Psoas muscle (tissue), 8 donors: ENCODE data around the gene SEPTIN8. TPM values are rescaled to one million over a fixed set of nuclear protein-coding genes. Genes with fewer than 3 reads are reported as not detected.

Source experiments
- ATAC-seq, 4 donors: fragments of 200-7000 bp; cut with Tn5 transposase; one replicate each; pipeline ENCODE4 v1.9.1; 2020; ENCODE audit warnings: moderate library complexity in 3 of 4, mild to moderate bottlenecking in 2 of 4
- DNase-seq, 2 donors: peaks; one replicate each; pipeline ENCODE4 v3.0.0-alpha.2; 2020
- H3K27ac ChIP-seq: fragments of 200-600 bp; one replicate; pipeline ENCODE4 v1.8.0; 2022
- H3K27me3 ChIP-seq, 3 donors: fragments of 200-600 bp in 1 of 3; one replicate each; pipeline versions ENCODE4 v1.6.1 to v1.8.0; 2013 to 2022; ENCODE audit warnings: low read length in 2 of 3, mild to moderate bottlenecking in 2 of 3, moderate library complexity in 1 of 3; ENCODE audit not compliant: insufficient read depth in 3 of 3
- H3K36me3 ChIP-seq, 2 donors: fragments of 200-600 bp in 1 of 2; one replicate each; pipeline versions ENCODE4 v1.6.1 to v1.8.0; 2013 to 2022; ENCODE audit warnings: low read depth in 1 of 2, mild to moderate bottlenecking in 1 of 2, moderate library complexity in 1 of 2; ENCODE audit not compliant: insufficient read depth in 1 of 2
- H3K4me1 ChIP-seq: fragments of 200-600 bp; one replicate; pipeline ENCODE4 v1.8.0; 2022
- H3K4me3 ChIP-seq: fragments of 200-600 bp; one replicate; pipeline ENCODE4 v1.8.0; 2022; ENCODE audit warnings: mild to moderate bottlenecking
- H3K9me3 ChIP-seq: fragments of 200-600 bp; one replicate; pipeline ENCODE4 v1.8.0; 2022
- whole genome bisulfite sequencing, 3 donors: extraction: QIAGEN DNeasy Blood & Tissue Kit; methylation state at CpG; one replicate each; pipeline versions ENCODE4 v1.1.6 to v1.1.7; 2013; 5-methylcytosine and 5-hydroxymethylcytosine counted together
- intact Hi-C, 2 donors: fragments of 100-400 bp; cut with DNase I; formaldehyde crosslinking; loops; one replicate each; pipeline versions ENCODE4 v1.11.0 to v1.14.2; 2022
- polyA plus RNA-seq, 3 donors: library from polyadenylated mRNA; stranded (reverse); fragments of 200-250 nt; gene quantifications; one replicate each; pipeline ENCODE4 v1.2.3, GENCODE V29; 2013
- total RNA-seq, 4 donors: library from RNA; stranded (reverse); fragmentation: NEBNext Ultra II Directional in 2 of 4; extraction: Animal tissue kit (Norgen Biotek cat#: 25700) in 2 of 4; gene quantifications; one replicate each; pipeline versions ENCODE4 v1.2.1 to v1.2.4, GENCODE V29; 2021 to 2023
- TF ChIP-seq, protein P1 (sequence below): fragments of 200-600 bp; IDR thresholded peaks from one replicate; pipeline ENCODE4 v1.8.0; 2022; ENCODE audit warnings: antibody characterized with exemption
- donor health status: healthy with polysubstance abuse.
- donor health status: DM: no; HTN: no; CAD: no; lungs with moderate emphysema.
- donor health status: Bipolar disorder and iron deficiency.
- donor health status: healthy.
- donor health status: DM: yes; HTN: yes; CAD: no.
- donor health status: DM: no; HTN: no; CAD: no.
- donor health status: DM: no; HTN: no; CAD: no.
- donor health status: DM: yes; HTN: yes; CAD: no.

Gene SEPTIN8
- total and polyA plus RNA-seq, 7 donors, result 3.8 to 13.1 (median 9.2) TPM

DNA sequence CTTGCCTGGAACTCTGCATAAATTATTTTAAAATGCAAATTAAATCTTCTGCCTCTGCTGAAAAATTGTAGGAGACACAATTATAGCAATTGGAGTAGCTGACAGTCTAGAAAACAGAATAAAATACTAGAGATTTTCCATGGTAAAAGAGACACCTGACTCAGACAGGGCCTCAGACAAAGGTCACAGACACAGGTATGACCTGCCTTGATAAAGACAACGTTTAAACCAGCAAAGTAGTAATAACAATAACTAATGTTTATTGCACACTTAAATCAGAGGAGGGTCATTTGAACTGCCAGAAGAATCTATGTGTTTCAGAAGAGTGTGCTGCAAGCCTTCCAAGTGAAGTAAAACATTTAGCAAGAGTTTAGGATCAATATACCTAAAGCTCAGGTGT, 40.0 kb upstream of the SEPTIN8 start:
- no peak for ATAC-seq
- Histone ChIP-seq H3K27me3 (peaks cover 0 to 30% (median 13%) of the 10 kb centered on the region in 3 donors), H3K4me3 (no peak overlapping the region), H3K27ac (no peak overlapping the region), H3K9me3 (no peaks in the 10 kb centered on the region), H3K4me1 (peaks cover 2% of the 10 kb centered on the region), H3K36me3 (no peaks in the 10 kb centered on the region)
- TF ChIP-seq, protein P1, sequence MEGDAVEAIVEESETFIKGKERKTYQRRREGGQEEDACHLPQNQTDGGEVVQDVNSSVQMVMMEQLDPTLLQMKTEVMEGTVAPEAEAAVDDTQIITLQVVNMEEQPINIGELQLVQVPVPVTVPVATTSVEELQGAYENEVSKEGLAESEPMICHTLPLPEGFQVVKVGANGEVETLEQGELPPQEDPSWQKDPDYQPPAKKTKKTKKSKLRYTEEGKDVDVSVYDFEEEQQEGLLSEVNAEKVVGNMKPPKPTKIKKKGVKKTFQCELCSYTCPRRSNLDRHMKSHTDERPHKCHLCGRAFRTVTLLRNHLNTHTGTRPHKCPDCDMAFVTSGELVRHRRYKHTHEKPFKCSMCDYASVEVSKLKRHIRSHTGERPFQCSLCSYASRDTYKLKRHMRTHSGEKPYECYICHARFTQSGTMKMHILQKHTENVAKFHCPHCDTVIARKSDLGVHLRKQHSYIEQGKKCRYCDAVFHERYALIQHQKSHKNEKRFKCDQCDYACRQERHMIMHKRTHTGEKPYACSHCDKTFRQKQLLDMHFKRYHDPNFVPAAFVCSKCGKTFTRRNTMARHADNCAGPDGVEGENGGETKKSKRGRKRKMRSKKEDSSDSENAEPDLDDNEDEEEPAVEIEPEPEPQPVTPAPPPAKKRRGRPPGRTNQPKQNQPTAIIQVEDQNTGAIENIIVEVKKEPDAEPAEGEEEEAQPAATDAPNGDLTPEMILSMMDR, result no peak
- 69 to 75% (median 73%) methylated on average over 1 of the region's 1 CpG for WGBS, 3 donors
- intact Hi-C loops, result loop anchor here in 1 of 2 donors (5.0 kb wide), 2 partner anchors 65 to 430 kb away; no protein-coding TSS in a partner anchor
- no peak for DNase-seq

DNA sequence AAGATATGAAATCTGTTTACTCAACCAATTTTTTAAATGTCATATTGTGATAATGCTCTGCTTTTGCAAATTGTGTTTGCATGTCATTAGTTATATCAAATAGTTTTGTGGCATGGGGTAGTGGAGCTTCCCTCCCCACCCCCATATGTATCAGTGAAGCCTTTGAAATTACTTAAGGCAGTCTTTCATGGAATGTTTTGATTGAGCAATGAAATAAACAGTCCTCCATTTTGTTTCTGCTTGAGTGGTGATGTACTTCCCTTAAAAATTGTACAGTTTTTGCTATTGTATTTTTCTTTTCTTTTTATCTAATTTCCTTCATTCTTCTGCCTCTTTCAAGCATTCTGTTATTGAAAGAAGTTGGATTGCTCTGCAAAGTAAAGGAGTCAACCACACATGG, 39.5 kb upstream of the SEPTIN8 start:
- Histone ChIP-seq H3K27me3 (peaks cover 0 to 34% (median 14%) of the 10 kb centered on the region in 3 donors), H3K9me3 (no peaks in the 10 kb centered on the region), H3K4me1 (peaks cover 2% of the 10 kb centered on the region), H3K27ac (no peak overlapping the region), H3K4me3 (no peak overlapping the region), H3K36me3 (no peaks in the 10 kb centered on the region)
- intact Hi-C loops, result loop anchor here in 1 of 2 donors (5.0 kb wide), 2 partner anchors 64 to 429 kb away; no protein-coding TSS in a partner anchor
- no peak for ATAC-seq
- no peak for DNase-seq
- TF ChIP-seq, protein P1, result no peak

DNA sequence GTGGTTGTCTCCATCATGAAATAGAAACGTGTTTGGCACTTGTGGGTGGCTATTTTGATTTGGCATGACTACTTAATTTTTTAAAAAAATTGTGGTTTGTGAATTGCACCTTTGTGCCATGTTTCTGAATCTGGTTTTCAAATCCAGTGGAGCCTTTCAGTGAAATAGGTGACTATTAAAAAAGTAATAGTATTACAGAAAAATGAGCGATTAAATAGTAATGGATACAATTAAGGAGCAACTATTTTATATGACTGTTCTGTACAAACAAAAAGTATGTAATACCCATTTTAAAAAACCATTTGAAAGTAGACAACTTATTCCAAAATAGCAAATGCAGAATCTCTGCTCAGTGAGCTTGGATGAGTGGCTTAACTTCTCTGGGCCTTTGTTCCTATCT, 39.0 kb upstream of the SEPTIN8 start:
- ATAC-seq, result no peak
- no peak overlapping the region for H3K4me3 ChIP-seq
- TF ChIP-seq, protein P1, result no peak
- H3K4me1 ChIP-seq, result peaks cover 2% of the 10 kb centered on the region
- H3K36me3 ChIP-seq, result no peaks in the 10 kb centered on the region
- WGBS, 3 donors, result 78 to 97% (median 88%) methylated on average over 2 of the region's 2 CpGs
- H3K27me3 ChIP-seq, result peaks cover 0 to 39% (median 14%) of the 10 kb centered on the region in 3 donors
- no peak overlapping the region for H3K27ac ChIP-seq
- intact Hi-C loops, result loop anchor here in 1 of 2 donors (5.0 kb wide), 2 partner anchors 64 to 429 kb away; no protein-coding TSS in a partner anchor
- no peak for DNase-seq
- H3K9me3 ChIP-seq, result no peaks in the 10 kb centered on the region

DNA sequence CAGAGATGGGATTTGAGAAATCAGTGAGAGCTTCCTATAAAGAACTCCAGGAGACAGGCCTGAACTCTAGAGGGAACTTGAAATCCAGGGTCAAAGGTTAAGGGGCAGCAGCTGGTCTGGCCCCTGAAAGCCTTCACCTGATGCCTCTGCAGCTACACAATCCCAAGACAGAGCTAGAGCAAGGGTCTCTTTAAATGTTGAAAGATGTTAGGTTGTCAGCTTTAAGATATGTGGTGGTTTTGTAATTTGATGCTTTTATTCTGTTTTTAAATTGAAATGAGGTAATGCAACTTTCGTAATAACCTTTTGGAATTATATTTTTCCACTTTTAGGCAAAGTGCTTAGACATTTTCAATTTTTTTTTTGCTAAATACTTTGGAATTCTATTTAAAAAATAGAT, 38.4 kb upstream of the SEPTIN8 start:
- intact Hi-C loops, result loop anchor here in 1 of 2 donors (5.0 kb wide), 2 partner anchors 63 to 428 kb away; no protein-coding TSS in a partner anchor
- peaks cover 0 to 45% (median 14%) of the 10 kb centered on the region in 3 donors for H3K27me3 ChIP-seq
- ATAC-seq, result no peak
- TF ChIP-seq, protein P1, result no peak
- DNase-seq, result no peak
- 91 to 98% (median 94%) methylated on average over 1 of the region's 1 CpG for WGBS, 3 donors
- no peaks in the 10 kb centered on the region for H3K9me3 ChIP-seq
- H3K27ac ChIP-seq, result no peak overlapping the region
- H3K4me1 ChIP-seq, result peaks cover 2% of the 10 kb centered on the region
- H3K36me3 ChIP-seq, result no peaks in the 10 kb centered on the region
- H3K4me3 ChIP-seq, result no peak overlapping the region
